Esophagus muscularis mucosa (tissue), 4 donors: Measurements from ENCODE around the gene SLC25A24. TPM values are rescaled to one million over a fixed set of nuclear protein-coding genes. Genes with fewer than 3 reads are reported as not detected.

Experiments
- DNase-seq: peaks from one replicate; pipeline ENCODE4 v3.0.0-alpha.2; 2017; ENCODE audit errors: extremely low spot score
- H3K27ac ChIP-seq, 4 donors: fragments of 200-600 bp; sonication (generic); replicated peaks in 1 of 4; 1 replicate in 3 of 4; 2 replicates in 1 of 4; pipeline ENCODE4 v1.5.1; 2016 to 2019; ENCODE audit warnings: mild to moderate bottlenecking in 1 of 4
- H3K27me3 ChIP-seq, 4 donors: fragments of 200-600 bp; sonication (generic); one replicate each; pipeline versions ENCODE4 v1.5.1 to v1.6.0; 2016 to 2019
- H3K36me3 ChIP-seq, 4 donors: fragments of 200-600 bp; sonication (generic); one replicate each; pipeline ENCODE4 v1.5.1; 2016 to 2019
- H3K4me1 ChIP-seq, 4 donors: fragments of 200-600 bp; sonication (generic); one replicate each; pipeline ENCODE4 v1.5.1; 2016 to 2019
- H3K4me3 ChIP-seq, 4 donors: fragments of 200-600 bp; sonication (generic); 1 replicate in 2 of 4; 2 replicates in 2 of 4; pipeline ENCODE4 v1.5.1; 2016 to 2019; ENCODE audit warnings: mild to moderate bottlenecking in 4 of 4, moderate library complexity in 1 of 4
- H3K9me3 ChIP-seq, 4 donors: fragments of 200-600 bp; sonication (generic); 1 replicate in 3 of 4; 2 replicates in 1 of 4; pipeline ENCODE4 v1.5.1; 2016 to 2019
- EP300 ChIP-seq: sonication (generic); formaldehyde crosslinking; IDR thresholded peaks from one replicate; pipeline ENCODE4 v1.6.1; 2017; ENCODE audit warnings: antibody characterized with exemption
- POLR2A ChIP-seq: fragments of 450-650 bp; IDR thresholded peaks from one replicate; pipeline ENCODE4 v1.6.1; 2017; ENCODE audit warnings: antibody characterized with exemption, moderate library complexity, mild to moderate bottlenecking, low read depth
- POLR2AphosphoS5 ChIP-seq, 2 donors: sonication (generic); formaldehyde crosslinking; IDR thresholded peaks; one replicate each; pipeline ENCODE4 v1.6.1; 2017; ENCODE audit warnings: antibody characterized with exemption in 2 of 2
- WGBS: methylation state at CpG from one replicate; pipeline ENCODE4 v1.1.5; 2018; 5-methylcytosine and 5-hydroxymethylcytosine counted together
- intact Hi-C: fragments of 100-400 bp; cut with DNase I; formaldehyde crosslinking; loops from one replicate; pipeline ENCODE4 v1.15.1; 2023
- total RNA-seq, 4 donors: library from RNA; depleted of rRNA; stranded (reverse); fragments of >200 nt; gene quantifications; one replicate each; pipeline versions ENCODE4 v1.1.0 to v1.2.1, GENCODE V29; 2016
- TF ChIP-seq, protein P1 (sequence below), 3 experiments: fragments of 200-600 bp in 2 of 3; fragments of 450-650 bp in 1 of 3; sonication (generic) in 2 of 3; IDR thresholded peaks; one replicate each; pipeline ENCODE4 v1.5.1; 2017 to 2019; ENCODE audit warnings: antibody characterized with exemption in 3 of 3, mild to moderate bottlenecking in 2 of 3, moderate library complexity in 1 of 3

SLC25A24 gene
- total RNA-seq, 4 donors from 2014 or later: 22.6 to 31.7 (median 24.0) TPM

DNA sequence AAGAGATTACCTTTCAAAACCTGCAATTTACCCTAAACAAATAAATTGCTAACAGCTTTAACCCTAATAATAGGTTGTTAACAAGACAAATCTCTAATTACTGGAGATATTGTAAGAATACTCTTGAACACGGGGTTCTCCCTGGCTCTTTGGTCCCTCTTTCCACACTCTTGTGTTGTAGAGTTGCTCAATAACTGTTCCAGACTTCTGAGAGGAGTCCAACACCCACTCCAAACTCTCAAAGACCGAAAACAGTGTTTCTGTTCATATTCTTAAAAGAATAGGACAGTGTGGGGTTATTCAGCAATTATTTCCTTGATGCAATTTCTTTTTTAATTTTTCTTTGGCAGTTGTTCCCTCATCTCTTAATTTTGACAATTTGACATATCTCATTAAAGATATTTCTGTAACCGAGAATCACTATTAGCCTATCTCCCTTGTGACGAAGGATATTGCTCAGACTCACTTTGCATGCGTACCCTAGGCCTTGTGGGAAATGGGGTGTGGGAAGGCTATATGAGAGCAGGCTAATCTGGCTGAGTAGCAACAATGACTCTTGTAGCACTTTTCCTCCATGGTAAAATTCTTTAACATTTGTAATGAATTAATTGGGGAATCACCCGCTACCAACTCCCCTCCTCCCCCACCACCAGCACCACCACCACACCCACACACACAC is 90.7 kb downstream of the SLC25A24 start:
- Histone ChIP-seq H3K27me3 (no peaks in the 10 kb centered on the region), H3K27ac (no peak overlapping the region), H3K4me3 (no peak overlapping the region), H3K4me1 (no peaks in the 10 kb centered on the region), H3K36me3 (no peaks in the 10 kb centered on the region), H3K9me3 (peaks cover 0 to 4% (median 0%) of the 10 kb centered on the region in 4 donors)
- DNase-seq: no peak
- TF ChIP-seq POLR2A (no peak), EP300 (no peak), POLR2AphosphoS5 (IDR thresholded peaks at IDR 0.05) (no peak)
- TF ChIP-seq, protein P1, sequence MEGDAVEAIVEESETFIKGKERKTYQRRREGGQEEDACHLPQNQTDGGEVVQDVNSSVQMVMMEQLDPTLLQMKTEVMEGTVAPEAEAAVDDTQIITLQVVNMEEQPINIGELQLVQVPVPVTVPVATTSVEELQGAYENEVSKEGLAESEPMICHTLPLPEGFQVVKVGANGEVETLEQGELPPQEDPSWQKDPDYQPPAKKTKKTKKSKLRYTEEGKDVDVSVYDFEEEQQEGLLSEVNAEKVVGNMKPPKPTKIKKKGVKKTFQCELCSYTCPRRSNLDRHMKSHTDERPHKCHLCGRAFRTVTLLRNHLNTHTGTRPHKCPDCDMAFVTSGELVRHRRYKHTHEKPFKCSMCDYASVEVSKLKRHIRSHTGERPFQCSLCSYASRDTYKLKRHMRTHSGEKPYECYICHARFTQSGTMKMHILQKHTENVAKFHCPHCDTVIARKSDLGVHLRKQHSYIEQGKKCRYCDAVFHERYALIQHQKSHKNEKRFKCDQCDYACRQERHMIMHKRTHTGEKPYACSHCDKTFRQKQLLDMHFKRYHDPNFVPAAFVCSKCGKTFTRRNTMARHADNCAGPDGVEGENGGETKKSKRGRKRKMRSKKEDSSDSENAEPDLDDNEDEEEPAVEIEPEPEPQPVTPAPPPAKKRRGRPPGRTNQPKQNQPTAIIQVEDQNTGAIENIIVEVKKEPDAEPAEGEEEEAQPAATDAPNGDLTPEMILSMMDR (IDR thresholded peaks at IDR 0.05): no peak
- 94% methylated on average over 6 of the region's 6 CpGs for WGBS
- intact Hi-C loops: no loop called here

DNA sequence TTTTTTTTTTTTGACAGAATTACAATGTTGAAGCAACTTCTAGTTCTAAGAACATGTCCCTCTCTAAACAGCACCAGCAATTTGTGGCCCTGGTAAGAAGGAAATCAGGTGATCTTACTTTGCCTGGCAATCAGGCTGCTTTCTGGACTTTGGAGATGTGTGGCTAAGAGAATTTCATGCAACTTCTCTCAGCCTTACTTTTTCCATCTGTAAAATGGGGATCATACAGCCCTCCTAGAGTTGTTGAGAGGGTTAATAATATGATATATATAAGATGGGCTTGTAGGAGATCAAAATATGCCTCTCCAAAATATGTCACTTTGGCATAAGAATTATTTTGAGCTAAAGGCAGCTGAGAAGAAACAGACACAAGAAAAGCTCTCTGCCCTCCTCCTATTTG is 92.0 kb downstream of the SLC25A24 start:
- H3K27me3 ChIP-seq: no peaks in the 10 kb centered on the region
- no peak overlapping the region for H3K4me3 ChIP-seq
- TF ChIP-seq POLR2A: no peak
- TF ChIP-seq, protein P1 (IDR thresholded peaks at IDR 0.05): no peak
- no peak for TF ChIP-seq EP300
- TF ChIP-seq POLR2AphosphoS5 (IDR thresholded peaks at IDR 0.05): no peak
- DNase-seq: no peak
- intact Hi-C loops: no loop called here
- H3K36me3 ChIP-seq: no peaks in the 10 kb centered on the region
- H3K27ac ChIP-seq: no peak overlapping the region
- H3K9me3 ChIP-seq: peaks cover 0 to 4% (median 0%) of the 10 kb centered on the region in 4 donors
- no peaks in the 10 kb centered on the region for H3K4me1 ChIP-seq

DNA sequence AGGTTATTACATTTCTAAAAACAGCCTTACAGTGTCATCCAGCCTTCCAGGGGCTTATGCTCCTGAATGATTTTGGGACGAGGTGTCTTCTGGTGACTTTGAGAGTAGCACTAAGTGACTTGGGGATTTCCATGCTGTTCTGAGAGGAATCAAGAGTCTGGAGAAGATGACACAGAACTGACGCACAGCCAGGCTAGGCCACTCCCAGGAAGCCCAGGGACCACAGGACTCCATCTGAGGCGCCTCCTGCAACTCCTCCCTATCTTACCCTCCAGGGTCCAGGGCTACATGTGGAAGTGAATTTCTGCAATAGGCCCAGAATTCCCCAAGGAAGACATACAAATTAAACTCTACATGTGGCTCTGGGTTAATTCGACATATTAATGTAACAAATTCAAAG is 92.5 kb downstream of the SLC25A24 start:
- TF ChIP-seq, protein P1 (IDR thresholded peaks at IDR 0.05): no peak
- TF ChIP-seq EP300 (no peak), POLR2A (no peak), POLR2AphosphoS5 (IDR thresholded peaks at IDR 0.05) (no peak)
- H3K27me3 ChIP-seq: no peaks in the 10 kb centered on the region
- intact Hi-C loops: no loop called here
- no peak for DNase-seq
- no peak overlapping the region for H3K4me3 ChIP-seq
- H3K9me3 ChIP-seq: peaks cover 0 to 4% (median 0%) of the 10 kb centered on the region in 4 donors
- no peak overlapping the region for H3K27ac ChIP-seq
- WGBS: 57% methylated on average over 4 of the region's 4 CpGs
- H3K4me1 ChIP-seq: no peaks in the 10 kb centered on the region
- no peaks in the 10 kb centered on the region for H3K36me3 ChIP-seq

DNA sequence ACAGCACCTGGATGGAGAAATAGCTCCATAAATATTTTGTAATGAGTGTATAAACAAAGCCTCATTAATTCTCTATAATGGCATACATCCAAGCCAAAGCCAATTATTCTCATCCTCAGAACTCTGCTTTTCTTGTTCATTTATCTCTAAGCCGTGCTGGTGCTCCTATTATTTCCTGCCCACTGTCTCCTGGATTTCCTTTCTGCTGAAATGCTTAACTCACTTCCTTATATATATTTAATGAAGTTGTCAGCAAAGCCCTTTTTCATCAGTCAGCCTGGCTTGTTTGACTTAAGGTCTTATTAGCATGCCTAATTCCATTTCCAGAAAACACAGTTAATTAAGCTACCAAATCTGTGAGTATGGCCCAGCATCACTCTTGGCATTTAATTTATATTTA is 93.4 kb downstream of the SLC25A24 start:
- no peak overlapping the region for H3K27ac ChIP-seq
- no peaks in the 10 kb centered on the region for H3K27me3 ChIP-seq
- H3K4me3 ChIP-seq: no peak overlapping the region
- H3K36me3 ChIP-seq: no peaks in the 10 kb centered on the region
- intact Hi-C loops: no loop called here
- peaks cover 0 to 4% (median 0%) of the 10 kb centered on the region in 4 donors for H3K9me3 ChIP-seq
- TF ChIP-seq POLR2A (no peak), POLR2AphosphoS5 (IDR thresholded peaks at IDR 0.05) (no peak)
- DNase-seq: no peak
- WGBS: 50% methylated on average over 1 of the region's 1 CpG
- H3K4me1 ChIP-seq: no peaks in the 10 kb centered on the region

DNA sequence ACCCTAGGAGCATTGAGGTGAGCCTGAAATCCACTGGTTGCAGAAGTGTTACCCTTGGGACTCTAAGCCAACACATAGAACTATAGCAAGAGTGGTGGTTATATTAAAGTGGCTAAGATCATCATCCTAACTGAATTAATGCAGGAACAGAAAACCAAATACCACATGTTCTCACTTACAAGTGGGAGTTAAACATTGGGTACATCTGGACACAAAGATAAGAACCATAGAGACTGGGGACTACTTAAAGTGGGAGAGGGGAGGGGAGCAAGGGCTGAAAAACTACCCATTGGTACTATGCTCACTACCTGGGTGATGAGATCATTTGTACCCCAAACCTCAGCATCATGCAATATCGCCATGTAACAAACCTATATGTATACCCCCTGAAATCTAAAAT is 100.0 kb downstream of the SLC25A24 start:
- no peaks in the 10 kb centered on the region for H3K27me3 ChIP-seq
- DNase-seq: no peak
- WGBS: 100% methylated on average over 1 of the region's 1 CpG

More for the DNA sequence above, 100.0 kb downstream of the SLC25A24 start:
- H3K4me3 ChIP-seq: no peak overlapping the region
- no peak overlapping the region for H3K27ac ChIP-seq
- H3K9me3 ChIP-seq: no peaks in the 10 kb centered on the region
- H3K4me1 ChIP-seq: no peaks in the 10 kb centered on the region
- TF ChIP-seq POLR2AphosphoS5 (IDR thresholded peaks at IDR 0.05) (no peak), POLR2A (no peak), EP300 (no peak)
- TF ChIP-seq, protein P1 (IDR thresholded peaks at IDR 0.05): no peak
- intact Hi-C loops: no loop called here
- no peaks in the 10 kb centered on the region for H3K36me3 ChIP-seq
